CD1c-positive myeloid dendritic cell (primary cell): ENCODE measurements around the gene NUS1.
A peak's percentile ranks its signal among the peaks of the same experiment; 100 is the strongest.
"Not testable (repeated sequence)": the region's sequence is repeated elsewhere in the genome, so short reads cannot be mapped to it uniquely, and the experiment has no call there.

Experiments
- DNase-seq: peaks from one replicate; pipeline ENCODE4 v3.0.0-alpha.2; 2016; ENCODE audit errors: extremely low spot score

NUS1 gene

DNA sequence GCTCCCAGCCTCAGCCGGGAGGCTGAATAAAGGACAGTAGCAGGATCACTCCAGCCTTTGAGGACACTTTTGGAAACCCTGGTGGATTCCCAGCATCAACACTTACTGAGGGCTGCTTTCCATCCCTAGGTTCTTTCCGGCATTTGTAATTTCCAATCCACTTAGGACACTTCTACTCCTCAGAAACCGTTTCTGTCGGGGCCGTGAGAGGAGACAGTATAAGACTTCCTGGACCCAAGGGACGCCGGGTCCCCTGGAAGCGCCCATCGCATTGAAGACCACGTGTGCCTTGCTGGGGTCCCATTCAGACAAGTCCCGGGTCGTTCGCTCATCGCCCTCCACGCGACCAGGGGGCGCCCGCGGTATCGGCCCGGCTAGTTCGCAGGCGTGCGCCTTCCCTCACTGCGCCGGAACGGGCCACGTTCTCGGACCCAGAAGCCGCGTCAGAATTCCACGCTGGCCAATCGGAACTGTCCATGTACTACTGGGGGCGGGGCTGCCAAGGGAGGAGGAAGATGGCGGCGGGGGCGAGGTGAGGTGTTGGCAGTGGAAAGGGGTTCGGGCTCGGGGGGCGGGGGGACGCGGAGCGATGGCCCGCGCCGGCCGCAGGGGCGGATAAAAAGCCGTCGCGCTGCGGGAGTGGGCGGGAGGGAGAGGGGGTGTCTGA is at the start of gene NUS1:
Gene NUS1 (plus strand): TSS at position 479 of the 667 bp plus-strand sequence. CDS start 202 bp downstream, outside the sequence.
- DNase-seq, result peak; percentile 99

- DNase-seq, result no peak
These were observed 47.7 kb upstream of the NUS1 start for GRCh38 chr6:117627533-117627932.

DNA sequence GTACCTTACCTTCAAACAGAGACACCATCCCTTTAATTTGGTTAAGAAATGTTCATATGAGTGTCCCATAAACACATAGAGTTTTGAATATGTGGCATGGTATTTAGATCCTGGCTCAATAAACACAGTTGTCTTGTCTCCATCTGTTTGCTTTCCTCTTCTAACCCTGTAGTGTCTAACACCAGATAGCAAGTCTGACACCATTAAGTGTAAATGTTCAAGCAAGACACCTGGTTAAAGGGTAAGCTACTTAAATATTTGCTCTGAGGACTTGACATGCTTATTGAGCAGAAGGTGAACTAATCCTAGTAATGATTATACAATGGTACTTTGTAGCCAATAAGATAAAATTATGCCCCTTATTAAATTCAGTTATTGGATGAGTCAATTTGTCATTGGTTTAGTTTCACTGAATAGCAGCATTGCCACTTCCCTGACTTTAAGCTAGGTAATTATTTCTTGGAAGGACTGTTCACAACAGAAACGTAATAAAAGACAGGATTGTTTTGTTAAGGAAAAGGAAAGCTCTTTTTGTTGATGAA is 46.1 kb upstream of the NUS1 start:
- DNase-seq, result no peak

DNA sequence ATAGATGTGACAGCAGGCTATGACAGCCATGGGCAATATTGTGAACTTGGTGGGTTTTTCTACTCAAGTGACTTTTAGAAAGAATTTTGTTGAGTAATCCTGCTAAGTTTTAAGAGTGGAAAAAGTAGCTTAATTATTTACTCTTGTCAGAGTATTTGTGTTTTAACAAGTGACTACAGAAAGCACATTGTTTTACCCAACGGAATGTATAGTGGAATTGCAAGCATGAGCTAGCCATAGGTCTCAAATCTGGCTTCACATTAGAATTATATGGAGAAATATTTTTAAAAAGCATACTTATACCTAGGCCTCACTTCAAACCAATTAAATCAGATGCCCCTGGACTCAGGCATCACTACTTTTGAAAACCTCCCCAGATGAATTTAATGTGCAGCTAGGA is 37.5 kb upstream of the NUS1 start:
- DNase-seq, result no peak

DNA sequence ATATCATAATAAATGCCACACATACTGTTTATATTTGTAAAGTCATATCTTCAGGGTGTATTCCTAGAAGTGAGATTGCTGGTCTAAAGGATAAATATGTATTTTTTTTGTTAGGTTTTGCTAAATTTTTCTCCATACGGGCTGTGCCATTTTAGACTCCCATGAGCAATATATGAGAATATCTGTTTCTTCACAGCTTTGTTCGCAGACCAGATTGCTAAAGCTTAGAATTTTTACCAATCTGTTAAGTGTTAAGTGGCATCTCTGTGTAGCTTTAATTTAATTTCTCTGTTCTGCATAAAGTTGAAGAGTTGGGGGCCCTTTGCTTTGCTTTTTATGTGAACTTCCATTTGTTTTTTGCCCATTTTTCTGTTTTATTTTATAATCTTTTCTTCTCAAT is 32.3 kb upstream of the NUS1 start:
- DNase-seq, result no peak

GRCh38 chr6:117651984-117652383 is 23.3 kb upstream of the NUS1 start:
- not testable (repeated sequence) for DNase-seq

DNA sequence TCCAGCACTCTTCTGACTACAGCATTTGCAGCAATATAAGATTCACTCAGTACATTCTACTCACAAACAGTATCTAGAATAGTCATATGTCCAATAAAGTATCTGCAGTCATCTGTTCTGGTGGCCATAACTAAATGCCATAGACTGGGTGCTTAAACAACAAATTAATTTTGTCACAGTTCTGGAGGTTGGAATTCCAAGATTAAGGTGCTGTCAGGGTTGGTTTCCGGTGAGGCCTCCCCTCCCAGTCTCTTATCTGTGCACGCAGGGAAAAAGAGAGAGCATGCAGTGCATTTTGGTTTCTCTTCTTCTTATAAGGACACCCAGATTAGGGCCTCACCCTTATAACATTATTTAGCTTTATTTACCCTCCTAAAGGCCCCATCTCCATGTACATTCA is 21.3 kb upstream of the NUS1 start:
- no peak for DNase-seq

- no peak for DNase-seq
These were observed 19.9 kb upstream of the NUS1 start for GRCh38 chr6:117655380-117655779.

DNA sequence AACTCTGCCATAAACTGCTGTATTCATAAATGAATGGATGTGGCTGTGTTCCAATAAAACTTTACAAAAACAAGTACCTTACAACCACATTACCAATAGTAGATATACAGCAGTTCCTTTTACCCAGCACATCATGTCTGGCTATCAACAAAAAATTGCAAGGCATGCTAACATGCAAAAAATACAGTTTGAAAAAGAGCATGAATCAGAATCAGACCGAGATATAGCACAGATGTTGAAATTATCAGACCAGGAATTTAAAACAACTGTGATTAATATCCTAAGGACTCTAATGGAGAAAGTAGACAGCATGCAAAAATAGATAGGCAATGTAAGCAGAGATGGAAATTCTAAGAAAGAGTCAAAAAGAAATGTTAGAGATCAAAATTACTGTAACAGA is 8.4 kb upstream of the NUS1 start:
- no peak for DNase-seq

DNA sequence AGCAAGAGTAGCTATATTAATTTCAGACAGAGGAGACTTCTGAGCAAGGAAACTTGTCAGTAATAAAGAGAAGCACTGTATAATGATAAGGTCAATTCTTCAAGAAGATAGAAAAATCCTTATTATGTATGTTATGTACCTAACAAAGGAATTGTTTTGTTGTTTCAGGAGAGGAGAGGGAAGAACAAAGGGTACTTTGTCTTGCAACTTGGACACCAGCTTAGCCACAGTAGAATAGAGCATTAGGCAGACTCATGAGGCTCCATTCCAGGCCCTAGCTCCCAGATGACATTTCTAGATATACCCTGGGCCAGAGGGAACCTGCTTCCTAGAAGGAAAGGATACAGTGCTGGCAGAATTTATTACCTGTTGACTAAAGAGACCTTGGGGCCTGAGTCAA is 6.5 kb upstream of the NUS1 start:
- DNase-seq, result no peak

DNA sequence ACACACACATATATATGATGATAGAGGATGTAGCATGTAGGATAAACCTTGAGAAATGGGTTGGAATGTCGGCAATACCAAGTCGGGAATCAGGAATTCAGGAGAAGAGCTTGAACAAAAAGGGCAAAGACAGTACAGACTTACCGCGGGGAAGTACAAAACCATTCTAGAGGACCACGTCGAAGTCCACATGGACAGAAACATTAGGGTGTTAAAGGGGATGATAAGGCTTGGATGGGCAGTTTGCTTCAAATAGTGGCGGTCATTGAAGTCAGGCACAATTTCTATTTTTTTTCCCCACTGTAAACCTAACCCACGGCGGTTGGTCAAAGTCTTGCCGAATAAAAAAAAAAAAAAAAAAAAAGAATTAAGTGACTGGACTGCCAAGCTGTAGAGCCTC is 766 bp upstream of the NUS1 start:
- DNase-seq, result no peak

DNA sequence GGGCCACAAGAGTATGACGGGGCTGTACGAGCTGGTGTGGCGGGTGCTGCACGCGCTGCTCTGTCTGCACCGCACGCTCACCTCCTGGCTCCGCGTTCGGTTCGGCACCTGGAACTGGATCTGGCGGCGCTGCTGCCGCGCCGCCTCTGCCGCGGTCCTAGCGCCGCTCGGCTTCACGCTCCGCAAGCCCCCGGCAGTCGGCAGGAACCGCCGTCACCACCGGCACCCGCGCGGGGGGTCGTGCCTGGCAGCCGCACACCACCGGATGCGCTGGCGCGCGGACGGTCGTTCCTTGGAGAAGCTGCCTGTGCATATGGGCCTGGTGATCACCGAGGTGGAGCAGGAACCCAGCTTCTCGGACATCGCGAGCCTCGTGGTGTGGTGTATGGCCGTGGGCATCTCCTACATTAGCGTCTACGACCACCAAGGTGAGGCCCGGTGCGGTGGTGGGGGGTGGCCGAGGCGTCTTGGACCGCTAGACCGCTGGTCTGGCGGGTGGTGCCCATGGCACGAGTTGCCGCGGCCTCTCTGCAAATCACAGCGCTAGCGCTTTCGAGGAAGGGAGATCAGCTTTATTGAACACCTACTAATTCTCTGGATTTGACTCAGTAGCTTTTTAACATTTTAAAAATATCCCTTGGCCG is 511 bp downstream of the NUS1 start:
- DNase-seq, result not testable (repeated sequence)

DNA sequence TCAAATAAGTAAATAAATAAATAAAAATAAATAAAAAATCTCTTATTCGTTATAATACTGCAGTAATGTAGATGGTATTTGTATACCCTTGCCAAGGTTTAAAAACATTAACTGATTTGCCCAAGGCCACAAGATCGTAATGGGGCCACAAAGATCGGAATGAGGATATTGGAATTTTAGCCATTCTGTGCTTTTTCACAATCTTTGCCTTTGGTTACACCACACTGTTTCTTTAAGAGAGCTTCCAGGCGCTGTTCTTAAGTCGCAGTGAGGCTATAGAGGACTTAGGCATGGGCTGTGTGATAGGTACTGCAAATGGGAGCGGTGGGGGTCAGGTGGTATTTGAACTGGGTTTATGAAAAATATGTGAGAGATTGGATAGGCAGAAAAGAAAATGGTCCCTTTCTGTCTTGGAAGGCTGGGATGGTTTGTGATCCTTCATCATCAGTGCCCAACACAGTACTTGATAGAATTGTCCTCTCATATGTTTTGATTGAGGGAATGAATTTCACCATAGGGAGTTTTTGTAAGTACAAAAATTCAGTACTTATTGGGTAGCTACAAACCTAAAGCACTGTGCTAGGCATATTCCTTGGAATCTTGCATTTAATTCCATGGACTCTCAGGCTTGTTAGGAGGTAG is 1.4 kb downstream of the NUS1 start:
- DNase-seq, result peak; percentile 13

DNA sequence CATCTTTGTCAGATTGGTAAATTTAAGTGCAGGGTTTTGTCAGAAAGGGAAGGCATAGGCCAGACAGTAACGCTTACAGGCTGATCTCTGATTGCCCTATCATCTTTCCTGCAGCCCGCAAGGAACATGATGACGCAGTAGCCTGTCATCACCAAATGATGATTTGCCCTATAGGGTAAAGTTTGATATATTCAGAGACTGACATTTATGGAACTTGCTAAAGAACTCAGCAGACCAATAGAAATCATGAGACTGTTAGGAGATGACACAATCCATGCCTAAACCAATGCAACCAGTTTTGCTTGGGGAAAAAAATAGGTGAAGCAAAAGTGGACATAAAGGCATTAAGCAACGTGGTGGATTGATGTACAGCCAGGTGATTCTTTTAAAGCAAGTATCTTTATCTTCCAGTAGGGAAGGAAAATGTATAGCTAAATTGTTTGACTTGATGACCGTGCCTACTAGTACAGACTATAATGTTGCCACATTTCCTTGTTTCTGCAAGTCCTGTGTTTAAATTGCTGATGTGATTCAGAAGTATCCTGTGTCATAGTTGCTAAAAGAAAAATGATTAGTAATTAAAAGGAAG is 2.4 kb downstream of the NUS1 start:
- peak; percentile 69 for DNase-seq

DNA sequence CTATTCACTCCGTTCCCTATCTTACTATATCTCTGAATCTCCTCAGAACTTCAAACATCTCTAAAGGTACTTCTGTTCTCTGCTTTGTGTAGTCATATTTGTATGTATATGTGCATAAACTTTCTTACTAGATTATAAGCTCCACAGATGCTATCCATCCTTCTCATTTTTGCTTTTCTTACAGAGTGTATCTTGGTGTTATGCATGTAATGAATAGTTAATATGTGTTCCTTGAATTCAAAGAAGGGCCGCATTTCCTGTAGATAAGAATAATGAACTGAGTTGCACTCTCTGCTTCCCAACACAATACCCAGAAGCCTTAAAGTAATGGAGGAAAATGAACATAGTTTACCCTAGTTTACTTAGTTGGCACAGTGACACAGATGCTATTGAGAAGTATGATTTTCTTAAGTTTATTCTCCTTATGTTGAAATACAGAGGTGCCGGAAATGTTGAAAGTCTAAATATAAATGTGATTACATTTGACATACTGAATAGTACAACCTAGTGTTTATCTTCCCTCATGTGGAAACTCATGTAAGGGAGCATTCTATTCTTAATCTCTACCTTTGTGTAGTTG is 6.0 kb downstream of the NUS1 start:
- no peak for DNase-seq

DNA sequence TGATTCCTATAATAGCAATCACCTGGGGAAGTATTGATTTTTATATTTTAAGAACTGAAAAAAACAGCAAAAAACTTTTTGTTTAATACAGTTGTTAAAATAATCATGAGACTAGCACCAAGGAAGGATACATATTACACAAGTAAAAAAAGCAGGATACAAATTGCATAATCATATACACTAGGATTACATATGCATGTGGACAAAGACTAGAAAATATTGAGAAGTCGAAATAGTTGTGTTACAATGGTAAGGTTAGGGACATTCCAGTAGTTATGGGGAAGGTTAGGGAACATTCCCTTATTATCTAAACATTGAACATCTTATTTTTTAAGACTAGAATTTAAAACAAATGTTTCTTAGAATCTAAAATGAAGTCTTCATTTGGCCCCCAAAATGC is 9.5 kb downstream of the NUS1 start:
- DNase-seq, result no peak

DNA sequence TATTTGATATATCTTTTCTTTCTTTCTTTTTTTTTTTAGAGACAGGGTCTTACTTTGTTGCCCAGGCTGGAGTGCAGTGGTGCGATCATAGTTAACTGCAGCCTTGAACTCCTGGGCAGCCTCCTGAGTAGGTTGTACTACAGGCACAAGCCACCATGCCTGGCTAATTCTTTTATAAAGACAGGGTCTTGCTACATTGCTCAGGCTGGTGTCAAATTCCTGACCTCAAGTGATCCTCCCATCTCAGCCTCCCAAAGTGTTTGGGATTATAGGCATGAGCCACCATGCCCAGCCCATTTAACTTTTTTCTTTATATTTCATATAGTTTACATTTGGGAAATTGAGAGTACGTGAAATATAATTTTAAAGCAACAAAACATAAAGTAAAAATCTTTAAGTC is 10.1 kb downstream of the NUS1 start:
- no peak for DNase-seq

- DNase-seq, result peak; percentile 47
These were observed 11.9 kb downstream of the NUS1 start for GRCh38 chr6:117687021-117687648.

- DNase-seq, result not testable (repeated sequence)
These were observed 14.3 kb downstream of the NUS1 start for GRCh38 chr6:117689584-117689983.

- no peak for DNase-seq
These were observed 31.2 kb downstream of the NUS1 start for GRCh38 chr6:117706504-117706903.

DNA sequence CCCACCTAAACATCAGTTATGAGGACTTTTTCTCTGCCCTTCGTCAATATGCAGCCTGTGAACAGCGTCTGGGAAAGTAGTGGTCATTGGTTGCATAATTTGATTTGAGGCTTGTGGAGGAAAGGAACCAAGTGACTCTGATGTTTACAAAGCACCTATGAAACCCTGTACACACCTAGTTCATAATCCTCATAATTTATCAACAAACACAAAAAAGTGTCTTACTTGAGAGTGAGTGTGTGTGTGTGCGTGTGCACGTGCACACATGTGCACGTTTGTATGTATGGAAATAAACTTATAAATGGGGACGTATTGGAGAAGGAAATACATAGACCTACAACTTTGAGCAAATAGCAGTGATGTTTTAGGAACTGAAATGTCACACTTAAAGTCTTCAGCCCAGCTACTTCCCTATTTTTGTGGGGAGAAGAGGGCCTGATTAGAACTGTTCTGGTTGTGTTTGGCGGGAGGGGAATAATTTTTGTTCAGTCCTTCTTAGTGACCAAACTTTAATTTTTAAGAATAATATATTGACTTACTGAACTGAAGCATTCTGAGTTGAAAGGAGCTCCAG is 31.8 kb downstream of the NUS1 start:
- peak; percentile 1 for DNase-seq
